Nephron progenitor cell (in vitro differentiated cells): ENCODE results near the gene CD109.
A peak's percentile ranks its signal among the peaks of the same experiment; 100 is the strongest.

ENCODE experiments used
- DNase-seq: peaks from one replicate; pipeline ENCODE4 v3.0.0; 2021
- H3K27ac Mint-ChIP-seq: 2 replicates; pipeline ENCODE4 v1.8.0; 2021; ENCODE audit warnings: mild to moderate bottlenecking, moderate library complexity, mixed read lengths
- H3K27me3 Mint-ChIP-seq: 2 replicates; pipeline ENCODE4 v1.8.0; 2021; ENCODE audit warnings: mild to moderate bottlenecking, low read depth, mixed read lengths; ENCODE audit not compliant: poor library complexity
- H3K36me3 Mint-ChIP-seq: 2 replicates; pipeline ENCODE4 v1.8.0; 2021; ENCODE audit warnings: low read depth, mixed read lengths
- H3K4me1 Mint-ChIP-seq: 2 replicates; pipeline ENCODE4 v1.8.0; 2021; ENCODE audit warnings: mixed read lengths
- H3K4me3 Mint-ChIP-seq: 2 replicates; pipeline ENCODE4 v1.8.0; 2021; ENCODE audit warnings: mild to moderate bottlenecking, moderate library complexity, mixed read lengths
- H3K9me3 Mint-ChIP-seq: 2 replicates; pipeline ENCODE4 v1.8.0; 2021; ENCODE audit warnings: mild to moderate bottlenecking, moderate library complexity, mixed read lengths
- CTCF ChIP-seq: fragments of 200-600 bp; sonication (generic); IDR thresholded peaks from 2 replicates; pipeline ENCODE4 v1.5.0; 2021; ENCODE audit warnings: antibody characterized with exemption

CD109 gene

DNA sequence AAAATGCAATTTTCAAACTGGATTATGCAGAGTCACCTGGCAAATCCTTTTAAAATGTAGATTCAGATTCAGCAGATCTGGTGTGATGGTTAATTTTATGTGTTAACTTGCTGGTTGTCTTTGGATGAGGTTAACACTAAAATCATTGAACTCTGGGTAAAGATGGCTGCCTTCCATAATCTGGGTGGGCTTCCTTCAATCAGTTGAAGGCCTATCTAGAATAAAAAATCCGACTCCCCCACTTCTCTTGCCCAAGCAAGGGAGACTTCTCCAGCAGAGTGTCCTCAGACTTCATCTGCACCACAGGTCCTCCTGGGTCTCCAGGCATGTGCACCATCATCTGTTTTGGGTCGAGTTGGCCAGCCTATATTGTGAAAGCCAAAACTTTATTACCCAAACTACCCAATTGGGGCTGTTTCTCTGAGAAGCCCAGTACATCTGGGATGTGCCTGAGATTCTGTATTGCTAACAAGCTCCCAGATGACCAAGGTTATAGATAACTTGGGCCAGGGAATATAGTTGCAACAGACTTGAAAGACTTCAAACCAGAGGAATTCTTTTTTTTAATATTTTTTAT, 40.6 kb upstream of the CD109 start:
- no peak for DNase-seq
- TF ChIP-seq CTCF, result no peak
- H3K4me3 Mint-ChIP-seq, result peak overlapping the region; percentile 48
- H3K27me3 Mint-ChIP-seq, result peaks cover 7% of the 10 kb centered on the region
- H3K4me1 Mint-ChIP-seq, result peaks cover 15% of the 10 kb centered on the region
- H3K9me3 Mint-ChIP-seq, result no peaks in the 10 kb centered on the region
- no peak overlapping the region for H3K27ac Mint-ChIP-seq
- no peaks in the 10 kb centered on the region for H3K36me3 Mint-ChIP-seq

DNA sequence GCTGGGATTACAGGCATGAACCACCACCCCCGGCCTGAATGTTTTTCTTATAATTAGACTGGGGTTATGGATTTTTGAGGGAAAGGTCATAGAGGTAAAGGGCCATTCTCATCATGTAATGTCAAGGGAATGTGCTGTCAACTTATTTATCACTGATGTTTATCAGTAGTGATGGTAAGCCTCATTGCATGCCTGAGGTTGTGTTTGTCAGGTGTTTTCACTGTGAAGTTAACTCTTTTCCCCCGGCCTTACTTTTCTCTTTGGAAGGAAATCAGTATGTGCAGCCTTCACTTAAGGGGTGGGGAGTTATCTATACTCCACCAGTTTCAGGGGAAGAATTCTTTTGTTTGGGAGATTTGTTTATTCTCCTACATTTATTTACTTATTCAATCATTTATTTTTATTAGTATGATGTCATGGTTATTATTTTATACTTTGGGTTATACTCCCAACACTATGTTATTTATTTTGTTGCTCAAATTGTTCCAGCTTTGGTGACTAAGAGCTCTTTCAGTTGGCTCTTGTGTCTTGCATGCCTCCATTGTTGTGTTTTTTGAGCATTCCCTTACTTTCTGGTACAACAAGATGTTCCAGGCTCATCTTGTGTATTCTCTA, 39.4 kb upstream of the CD109 start:
- no peak for TF ChIP-seq CTCF
- no peaks in the 10 kb centered on the region for H3K9me3 Mint-ChIP-seq
- no peak for DNase-seq
- H3K27me3 Mint-ChIP-seq, result peaks cover 5% of the 10 kb centered on the region
- H3K4me1 Mint-ChIP-seq, result peaks cover 15% of the 10 kb centered on the region
- H3K36me3 Mint-ChIP-seq, result no peaks in the 10 kb centered on the region
- no peak overlapping the region for H3K27ac Mint-ChIP-seq
- H3K4me3 Mint-ChIP-seq, result no peak overlapping the region

- H3K4me3 Mint-ChIP-seq, result no peak overlapping the region
- H3K9me3 Mint-ChIP-seq, result peaks cover 5% of the 10 kb centered on the region
- peaks cover 5% of the 10 kb centered on the region for H3K27me3 Mint-ChIP-seq
- H3K36me3 Mint-ChIP-seq, result no peaks in the 10 kb centered on the region
- no peak for DNase-seq
- no peak for TF ChIP-seq CTCF
- no peak overlapping the region for H3K27ac Mint-ChIP-seq
- peaks cover 15% of the 10 kb centered on the region for H3K4me1 Mint-ChIP-seq
Measured at GRCh38 chr6:73657201-73657600, 38.8 kb upstream of the CD109 start.

GRCh38 chr6:73664701-73665100, 31.3 kb upstream of the CD109 start:
- peaks cover 5% of the 10 kb centered on the region for H3K9me3 Mint-ChIP-seq
- no peak overlapping the region for H3K4me3 Mint-ChIP-seq
- no peak for TF ChIP-seq CTCF
- no peaks in the 10 kb centered on the region for H3K36me3 Mint-ChIP-seq
- no peak overlapping the region for H3K27ac Mint-ChIP-seq
- H3K4me1 Mint-ChIP-seq, result no peaks in the 10 kb centered on the region
- no peak for DNase-seq
- H3K27me3 Mint-ChIP-seq, result peaks cover 22% of the 10 kb centered on the region

GRCh38 chr6:73665686-73666319, 30.2 kb upstream of the CD109 start:
- H3K4me3 Mint-ChIP-seq, result no peak overlapping the region
- no peak for TF ChIP-seq CTCF
- no peak for DNase-seq
- H3K9me3 Mint-ChIP-seq, result peaks cover 5% of the 10 kb centered on the region
- H3K36me3 Mint-ChIP-seq, result no peaks in the 10 kb centered on the region
- H3K27ac Mint-ChIP-seq, result no peak overlapping the region
- no peaks in the 10 kb centered on the region for H3K4me1 Mint-ChIP-seq
- H3K27me3 Mint-ChIP-seq, result peaks cover 26% of the 10 kb centered on the region

DNA sequence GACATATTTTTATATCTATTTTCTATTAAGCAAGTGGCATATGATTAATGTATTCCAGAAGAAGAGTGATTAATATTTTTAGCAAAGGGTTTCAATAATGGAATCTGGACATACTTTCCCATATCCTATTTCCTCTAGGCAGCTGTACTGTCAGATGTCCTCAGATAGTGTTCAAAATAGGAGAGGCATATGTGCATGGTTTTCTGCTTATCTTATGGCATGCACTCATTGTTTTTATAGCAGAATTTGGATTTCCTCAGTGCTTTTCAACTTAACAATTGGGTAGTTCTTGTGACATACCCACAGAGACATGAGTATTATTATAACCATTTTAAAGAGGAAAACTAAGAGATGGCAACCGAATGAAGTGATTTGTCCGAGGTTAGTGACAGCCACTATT, 29.6 kb upstream of the CD109 start:
- TF ChIP-seq CTCF, result no peak
- H3K9me3 Mint-ChIP-seq, result peaks cover 5% of the 10 kb centered on the region
- peaks cover 26% of the 10 kb centered on the region for H3K27me3 Mint-ChIP-seq
- H3K4me1 Mint-ChIP-seq, result no peaks in the 10 kb centered on the region
- H3K27ac Mint-ChIP-seq, result no peak overlapping the region
- no peak overlapping the region for H3K4me3 Mint-ChIP-seq
- no peaks in the 10 kb centered on the region for H3K36me3 Mint-ChIP-seq
- no peak for DNase-seq
